Activated T-helper 17 cell treated with anti-CD3 and anti-CD28 coated beads, Interleukin-2, amount 50 U/mL, for 72 hours (primary cell): ENCODE results near the gene TREM1. TPM values are rescaled to one million over a fixed set of nuclear protein-coding genes. Genes with fewer than 3 reads are reported as not detected.

Experiments
- ATAC-seq: fragments of 150-1000 bp; cut with Tn5 transposase; replicated peaks from 2 replicates; pipeline ENCODE4 v1.10.0; 2021; ENCODE audit warnings: mild to moderate bottlenecking, moderate library complexity
- H3K27ac Mint-ChIP-seq: one replicate; pipeline ENCODE4 v1.8.0; 2022; ENCODE audit warnings: mixed read lengths
- H3K27me3 Mint-ChIP-seq: one replicate; pipeline ENCODE4 v1.8.0; 2022; ENCODE audit warnings: mixed read lengths
- H3K36me3 Mint-ChIP-seq: one replicate; pipeline ENCODE4 v1.8.0; 2022; ENCODE audit warnings: low read depth, mild to moderate bottlenecking, mixed read lengths
- H3K4me1 Mint-ChIP-seq: one replicate; pipeline ENCODE4 v1.8.0; 2022; ENCODE audit warnings: mixed read lengths
- H3K4me3 Mint-ChIP-seq: one replicate; pipeline ENCODE4 v1.8.0; 2022; ENCODE audit warnings: mild to moderate bottlenecking, mixed read lengths
- H3K9me3 Mint-ChIP-seq: one replicate; pipeline ENCODE4 v1.8.0; 2022; ENCODE audit warnings: mixed read lengths
- total RNA-seq, 2 donors: library from RNA; stranded (reverse); gene quantifications; one replicate each; pipeline ENCODE4 v1.2.3, GENCODE V29; 2022

Gene TREM1
- total RNA-seq, 2 donors from 2014 or later = 5.1 TPM; not detected in 1

DNA sequence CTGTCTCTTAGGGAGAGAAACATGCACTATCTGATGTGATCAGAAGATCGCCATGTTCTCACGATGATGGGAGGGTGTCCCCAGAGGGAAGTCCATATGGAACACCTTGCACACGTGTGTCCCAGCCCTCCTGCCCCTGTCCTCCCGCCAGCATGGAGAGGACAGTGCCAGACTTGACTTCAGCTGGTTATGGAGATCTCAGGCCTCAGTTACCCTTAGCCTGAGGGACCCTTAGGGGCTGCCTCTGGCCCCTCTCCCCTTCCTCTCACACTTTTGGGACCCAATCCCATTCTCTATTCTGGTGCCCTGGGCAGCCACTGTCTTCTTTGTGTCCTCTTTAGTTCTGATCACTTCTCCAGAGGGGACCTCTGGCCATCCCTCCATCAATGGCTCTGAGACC is 56.8 kb downstream of the TREM1 start:
- no peak for ATAC-seq
- no peaks in the 10 kb centered on the region for H3K4me1 Mint-ChIP-seq
- peaks cover 16% of the 10 kb centered on the region for H3K27me3 Mint-ChIP-seq
- H3K4me3 Mint-ChIP-seq = no peak overlapping the region
- no peaks in the 10 kb centered on the region for H3K9me3 Mint-ChIP-seq
- no peaks in the 10 kb centered on the region for H3K36me3 Mint-ChIP-seq
- H3K27ac Mint-ChIP-seq = no peak overlapping the region

DNA sequence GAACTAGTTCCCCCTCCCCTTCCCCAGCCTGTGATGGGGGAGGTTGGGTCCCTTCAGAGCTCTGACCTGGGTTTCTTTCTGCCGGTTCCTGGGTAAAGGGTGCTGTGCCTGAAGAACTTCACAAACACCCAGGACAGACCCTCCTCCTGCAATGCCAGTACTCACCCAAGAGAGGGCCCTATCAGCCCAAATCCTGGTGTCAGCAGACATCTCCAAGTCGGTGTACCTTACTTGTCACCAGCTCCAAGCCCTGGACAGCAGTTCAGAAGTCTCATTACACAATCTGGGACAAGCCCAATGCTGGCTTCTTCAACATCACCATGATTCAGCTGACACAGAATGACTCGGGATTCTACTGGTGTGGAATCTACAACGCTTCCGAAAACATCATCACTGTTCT is 57.9 kb downstream of the TREM1 start:
- no peaks in the 10 kb centered on the region for H3K36me3 Mint-ChIP-seq
- H3K4me1 Mint-ChIP-seq = peaks cover 8% of the 10 kb centered on the region
- peaks cover 21% of the 10 kb centered on the region for H3K27me3 Mint-ChIP-seq
- H3K4me3 Mint-ChIP-seq = no peak overlapping the region
- no peak for ATAC-seq
- H3K9me3 Mint-ChIP-seq = no peaks in the 10 kb centered on the region
- H3K27ac Mint-ChIP-seq = no peak overlapping the region

DNA sequence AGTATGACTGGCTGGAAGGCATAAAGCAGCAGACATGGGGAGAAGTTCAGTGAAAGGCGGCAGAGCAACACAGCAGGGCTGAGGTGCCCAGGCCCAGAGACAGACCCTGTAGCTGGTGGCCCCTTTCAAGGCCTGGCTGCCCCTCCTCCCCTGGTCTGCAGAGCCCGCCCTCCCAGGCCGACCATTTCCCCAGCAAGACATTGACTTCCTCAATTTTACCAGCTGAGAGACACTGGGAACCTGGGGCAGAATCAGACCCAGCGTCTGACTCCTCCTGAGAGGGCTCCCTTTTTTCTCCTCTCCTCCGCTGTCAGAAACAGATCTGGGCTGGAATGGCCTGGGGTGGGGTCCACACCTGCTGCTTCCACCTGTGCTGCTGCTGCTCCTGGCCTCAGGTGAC is 58.4 kb downstream of the TREM1 start, which contains the start of gene TREML4:
TSS of gene TREML4 (plus strand) at position 254 of the 400 bp plus-strand sequence. CDS start at position 333, 79 bp downstream.
- Mint-ChIP-seq H3K4me3 (no peak within 1 kb of the TSS), H3K27ac (no peak within 1 kb of the TSS), H3K27me3 (peaks cover 21% of the 10 kb centered on the region), H3K36me3 (no peaks in the 10 kb centered on the region), H3K4me1 (peaks cover 8% of the 10 kb centered on the region), H3K9me3 (no peaks in the 10 kb centered on the region)
- ATAC-seq = no peak

DNA sequence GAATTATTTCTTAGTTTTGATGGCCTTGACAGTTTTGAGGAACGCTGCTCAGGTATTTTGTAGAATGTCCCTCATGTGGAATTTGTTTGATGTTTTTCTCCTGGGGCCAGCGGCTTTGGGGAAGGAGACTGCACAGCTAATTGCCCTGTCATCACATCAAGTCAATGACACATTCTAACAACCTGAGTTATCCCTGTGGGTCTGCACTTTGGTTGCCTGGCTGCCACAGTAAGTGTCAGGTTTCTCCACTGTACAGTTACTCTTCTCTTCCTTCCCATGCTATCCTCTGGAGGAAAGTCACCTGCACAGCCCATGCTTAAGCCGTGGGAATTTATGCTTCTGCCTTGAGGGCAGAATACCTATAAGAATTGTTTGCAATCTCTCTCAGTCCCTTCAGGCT is 59.7 kb downstream of the TREM1 start:
- no peaks in the 10 kb centered on the region for H3K36me3 Mint-ChIP-seq
- H3K4me1 Mint-ChIP-seq = peaks cover 11% of the 10 kb centered on the region
- no peak for ATAC-seq
- no peaks in the 10 kb centered on the region for H3K9me3 Mint-ChIP-seq
- H3K4me3 Mint-ChIP-seq = no peak overlapping the region
- no peak overlapping the region for H3K27ac Mint-ChIP-seq
- peaks cover 21% of the 10 kb centered on the region for H3K27me3 Mint-ChIP-seq

DNA sequence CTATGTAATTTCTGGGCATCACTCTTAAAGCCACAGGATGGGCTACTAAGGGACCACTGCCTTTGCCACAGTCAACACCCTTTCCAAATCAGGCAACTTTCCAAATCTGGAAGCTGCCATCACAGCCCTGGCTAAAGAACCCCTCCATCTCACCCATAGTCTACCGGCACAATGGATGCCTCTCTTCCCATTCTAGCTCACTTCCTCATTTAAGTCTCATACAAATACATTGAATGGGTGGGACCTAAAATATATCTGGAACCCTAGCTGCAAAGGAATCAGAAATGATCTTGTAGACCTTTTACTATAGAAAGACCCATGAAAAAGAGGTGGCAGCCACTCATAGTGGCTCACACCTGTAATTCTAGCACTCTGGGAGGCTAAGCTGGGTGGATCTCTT is 61.7 kb downstream of the TREM1 start:
- Mint-ChIP-seq H3K36me3 (no peaks in the 10 kb centered on the region), H3K4me1 (peaks cover 12% of the 10 kb centered on the region), H3K9me3 (no peaks in the 10 kb centered on the region), H3K27me3 (peaks cover 18% of the 10 kb centered on the region), H3K4me3 (no peak overlapping the region), H3K27ac (no peak overlapping the region)
- no peak for ATAC-seq

Other genes with a start within 250 kb of the TREM1 start
- gene UNC5CL, start 247.5 kb downstream of the TREM1 start, total RNA-seq = 1 to 10 TPM; 2.9 to 6.7 TPM
- not detected for gene TSPO2, start 244.2 kb downstream of the TREM1 start, total RNA-seq
- not detected for gene APOBEC2, start 233.5 kb downstream of the TREM1 start, total RNA-seq
- 10 to 100 TPM; 31.8 to 41.2 TPM for gene OARD1, start 214.3 kb downstream of the TREM1 start, total RNA-seq
- gene NFYA, start 213.7 kb downstream of the TREM1 start, total RNA-seq = 10 to 100 TPM; 23.3 to 25.0 TPM
- gene TREML1, start 132.3 kb downstream of the TREM1 start, total RNA-seq = not detected
- gene TREM2, start 123.6 kb downstream of the TREM1 start, total RNA-seq = not detected
- 1 to 10 TPM; 3.3 to 6.2 TPM for gene TREML2, start 85.5 kb downstream of the TREM1 start, total RNA-seq
- gene TREML4, start 58.3 kb downstream of the TREM1 start, total RNA-seq = not detected
- gene NCR2, start 48.9 kb upstream of the TREM1 start, total RNA-seq = not detected